HG03571 (cell line): ENCODE measurements around the gene SLC22A23.

Source experiments
- ATAC-seq: cut with Tn5 transposase; IDR thresholded peaks from one replicate; pipeline ENCODE4 v1.9.1; 2021; ENCODE audit not compliant: unreplicated experiment

SLC22A23 gene

DNA sequence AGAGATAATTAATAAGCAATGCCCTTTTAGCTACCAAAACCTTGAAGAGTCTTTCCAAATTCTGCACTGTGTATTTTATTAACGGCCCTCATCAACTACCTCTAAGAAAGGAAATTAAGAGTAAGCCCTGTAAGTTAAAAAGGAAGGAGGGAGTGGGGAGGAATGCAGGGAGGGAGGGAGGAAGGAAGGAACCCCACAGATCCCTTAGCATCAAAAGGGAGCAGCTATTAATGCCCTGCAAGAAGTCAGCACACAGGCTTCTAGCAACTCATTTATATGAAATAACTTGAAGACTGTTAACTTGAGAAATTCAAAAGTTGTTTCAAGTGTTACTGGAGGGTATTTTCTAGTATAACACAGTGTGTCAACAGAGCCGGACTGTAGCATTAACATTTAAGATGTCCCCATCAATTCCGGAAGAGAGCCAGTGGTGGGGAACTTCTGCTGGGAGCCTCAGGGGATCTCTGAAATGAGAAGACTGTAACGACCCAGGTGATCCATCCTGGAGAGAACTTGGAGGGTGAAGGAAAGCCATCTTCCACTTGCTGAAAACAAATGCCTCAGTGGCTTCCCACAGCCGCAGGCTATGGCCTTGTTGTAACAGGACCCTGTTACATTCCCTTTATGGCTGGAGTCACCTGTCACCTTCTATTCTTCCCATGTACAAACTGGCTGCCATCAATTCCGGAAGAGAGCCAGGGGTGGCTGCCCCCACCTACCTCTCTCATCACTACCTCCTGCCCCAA lies 33.2 kb downstream of the SLC22A23 start:
- ATAC-seq = no peak

DNA sequence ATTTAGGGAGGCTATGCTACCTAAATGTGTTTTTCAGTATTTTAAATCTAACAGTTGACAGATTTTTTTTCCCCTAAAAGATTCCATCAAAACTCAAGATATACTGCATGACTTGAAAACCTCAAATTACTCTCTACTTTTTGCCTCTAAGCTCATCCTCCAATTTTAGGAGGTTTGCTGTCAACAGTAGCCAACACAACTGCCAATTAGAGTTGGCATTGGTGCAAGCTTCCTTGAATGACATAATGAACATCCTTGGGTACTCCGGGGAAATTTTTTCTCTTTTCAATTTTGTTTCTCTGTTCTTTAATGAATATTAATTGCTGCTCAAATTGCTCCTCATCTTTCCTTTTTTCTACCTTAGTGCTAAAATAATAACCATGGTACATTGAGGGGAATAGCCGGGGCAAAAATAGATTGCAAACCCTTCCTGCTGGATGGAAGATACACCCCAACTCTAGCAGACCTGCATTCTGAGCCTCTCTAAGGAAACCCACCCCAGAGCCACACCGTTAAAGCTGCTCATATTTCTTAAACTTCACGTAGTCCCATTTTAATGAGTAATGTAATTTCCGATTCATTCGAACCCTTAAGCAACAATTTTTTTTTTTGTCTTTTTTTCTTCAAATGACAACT lies 34.3 kb downstream of the SLC22A23 start:
- ATAC-seq = no peak

DNA sequence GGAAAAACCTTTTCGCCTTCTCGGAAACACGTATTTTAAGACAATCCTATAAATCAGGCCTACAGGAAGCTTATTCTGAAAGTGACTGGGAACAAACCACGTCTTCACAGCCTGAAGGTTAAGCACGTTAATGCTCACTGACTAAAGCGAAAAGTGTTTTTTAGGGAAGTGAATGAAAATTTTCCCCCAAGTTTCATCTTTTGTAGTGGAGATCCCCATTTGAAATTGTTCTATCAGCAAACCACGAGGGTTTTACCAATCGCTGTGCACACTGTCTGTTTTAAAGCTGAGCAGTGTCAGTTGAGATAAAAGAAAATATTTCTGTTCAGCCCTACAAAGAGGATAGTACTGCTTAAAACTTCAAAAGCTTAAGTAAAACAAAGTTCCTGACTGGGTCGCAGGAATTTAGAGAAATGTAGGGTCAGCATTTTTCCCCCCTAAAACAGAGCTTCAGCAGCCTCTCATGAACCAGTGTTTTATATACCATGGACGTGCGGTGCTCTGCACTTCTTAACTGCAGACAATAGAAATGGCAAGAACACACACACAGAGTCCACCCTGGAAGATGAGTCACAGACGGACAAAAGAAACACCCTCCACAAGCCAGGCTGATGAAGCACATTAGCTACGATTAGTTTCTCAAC lies 34.9 kb downstream of the SLC22A23 start:
- ATAC-seq = no peak

DNA sequence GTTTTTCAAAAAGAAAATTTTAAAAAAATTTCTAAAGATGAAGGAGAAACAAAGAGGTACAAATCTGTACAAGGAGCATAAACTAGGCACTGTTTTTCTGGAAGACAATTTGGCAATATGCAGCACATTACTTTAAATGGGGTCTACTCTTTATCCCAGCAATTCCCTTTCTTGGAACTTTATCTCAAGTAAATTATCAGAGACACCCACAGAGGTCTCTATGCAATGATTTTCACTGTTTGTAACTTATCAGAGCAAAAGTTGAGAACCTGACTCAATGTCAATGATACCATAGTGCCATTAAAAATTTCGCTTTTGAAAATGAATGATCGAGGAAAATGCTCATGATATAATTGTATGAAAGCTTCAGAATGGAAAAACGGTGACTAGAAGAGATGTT lies 35.7 kb downstream of the SLC22A23 start:
- ATAC-seq = no peak

GRCh38 chr6:3419624-3420272 lies 37.1 kb downstream of the SLC22A23 start:
- no peak for ATAC-seq

DNA sequence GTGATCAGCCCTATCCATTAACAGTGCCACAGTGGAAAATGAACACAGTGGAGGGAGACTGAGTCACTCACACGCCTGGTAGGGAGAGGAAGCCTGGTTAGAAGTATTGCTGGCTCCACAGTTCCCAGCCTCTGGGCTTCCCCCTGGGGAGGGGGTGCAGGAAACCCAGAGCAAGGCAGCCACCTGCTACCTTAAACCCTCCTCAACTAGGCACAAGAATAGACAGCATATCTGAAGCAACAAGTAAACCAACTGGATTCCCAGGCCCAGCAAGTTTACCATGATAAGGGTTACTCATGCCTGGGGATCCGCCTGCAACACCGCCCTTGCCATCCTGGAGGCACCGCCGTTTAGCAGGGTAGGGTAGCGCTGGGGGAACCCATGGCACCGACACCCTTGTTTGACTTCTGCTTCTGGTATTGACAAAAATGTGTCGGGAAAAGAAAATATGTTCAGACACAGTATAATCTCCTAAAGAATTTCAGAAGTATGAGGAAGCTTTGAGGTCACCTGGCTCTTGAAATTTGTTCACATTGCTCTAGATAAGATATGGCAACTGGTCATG lies 38.3 kb downstream of the SLC22A23 start:
- no peak for ATAC-seq

- no peak for ATAC-seq
Measured at GRCh38 chr6:3417473-3417872, 39.4 kb downstream of the SLC22A23 start.

GRCh38 chr6:3415490-3415889 lies 41.4 kb downstream of the SLC22A23 start:
- ATAC-seq = no peak

DNA sequence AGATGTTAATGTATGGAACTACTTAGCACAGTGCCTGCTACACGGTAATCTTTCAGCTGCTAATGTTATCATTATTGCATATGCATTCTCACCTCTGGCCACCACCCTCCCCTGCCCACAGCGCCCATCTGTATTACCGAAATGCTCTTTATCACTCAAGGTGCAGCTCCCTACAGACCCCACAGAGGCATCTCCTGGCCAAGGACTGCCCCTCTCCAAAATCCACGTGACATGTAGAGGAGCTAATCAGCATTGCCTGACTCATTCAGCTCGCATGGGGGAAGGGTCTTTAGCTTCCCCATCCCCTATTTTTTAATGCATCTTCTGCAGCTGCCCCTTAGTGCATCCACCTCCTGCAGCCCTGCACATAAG lies 41.8 kb downstream of the SLC22A23 start:
- ATAC-seq = no peak

DNA sequence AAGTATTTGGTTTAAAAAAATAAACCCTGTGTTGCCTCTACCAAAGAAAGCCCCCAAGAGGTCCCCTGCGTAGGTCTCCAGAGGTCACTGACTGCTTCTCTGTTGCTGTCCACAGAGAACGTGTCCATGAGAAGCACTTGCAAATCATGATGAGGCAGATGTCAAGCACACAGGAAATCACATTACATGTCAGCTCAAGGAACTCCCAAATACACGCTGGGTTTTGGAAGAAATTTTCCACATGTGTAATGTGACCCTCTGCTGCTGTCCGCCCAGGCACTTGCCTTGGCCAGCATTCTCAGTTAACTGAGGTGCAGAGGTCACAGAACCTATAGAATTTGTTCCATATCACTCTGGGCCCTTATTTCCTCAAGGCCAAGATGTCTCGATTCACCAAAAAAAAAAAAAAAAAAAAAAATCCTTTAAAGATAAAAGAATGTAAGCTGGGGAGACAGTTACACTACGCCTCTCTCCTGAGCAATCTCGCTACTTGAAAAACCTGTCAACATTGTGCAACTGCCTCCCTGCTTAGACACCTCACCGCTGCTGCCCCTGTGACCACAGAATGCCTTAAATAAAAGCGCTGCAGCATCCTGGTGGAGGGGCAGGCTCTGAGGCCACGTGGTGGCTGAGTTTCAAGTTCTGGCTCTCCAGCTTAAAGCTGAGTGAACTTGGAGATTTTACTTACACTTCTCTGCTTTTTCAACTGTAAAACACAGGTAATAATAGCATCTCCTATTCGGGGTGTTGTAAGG lies 42.3 kb downstream of the SLC22A23 start:
- ATAC-seq = no peak

DNA sequence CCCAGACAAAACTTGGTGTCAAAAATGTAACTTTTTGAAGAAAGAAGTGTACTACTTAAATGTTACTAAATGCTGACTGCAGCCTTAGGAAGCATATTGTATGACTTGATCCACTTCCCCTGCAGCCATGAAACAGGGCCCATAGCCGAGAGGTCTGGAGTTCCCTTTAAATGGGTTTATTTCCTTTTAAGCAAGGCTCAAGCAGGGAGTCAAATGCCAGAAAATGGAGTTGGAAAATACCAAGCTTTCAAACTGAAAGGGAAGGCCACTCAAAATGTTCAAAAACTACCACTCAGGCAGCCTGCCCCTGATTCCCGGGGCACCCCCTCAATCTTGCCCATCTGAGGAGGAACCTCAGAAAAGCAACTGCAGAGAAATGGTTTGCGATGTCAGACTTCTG lies 43.3 kb downstream of the SLC22A23 start:
- no peak for ATAC-seq

- ATAC-seq = no peak
Measured at GRCh38 chr6:3412779-3413500, 43.9 kb downstream of the SLC22A23 start.

GRCh38 chr6:3411967-3412778 lies 44.7 kb downstream of the SLC22A23 start:
- no peak for ATAC-seq

- no peak for ATAC-seq
Measured at GRCh38 chr6:3410385-3411360, 46.2 kb downstream of the SLC22A23 start.

- ATAC-seq = no peak
Measured at GRCh38 chr6:3409699-3410384, 47.0 kb downstream of the SLC22A23 start.

DNA sequence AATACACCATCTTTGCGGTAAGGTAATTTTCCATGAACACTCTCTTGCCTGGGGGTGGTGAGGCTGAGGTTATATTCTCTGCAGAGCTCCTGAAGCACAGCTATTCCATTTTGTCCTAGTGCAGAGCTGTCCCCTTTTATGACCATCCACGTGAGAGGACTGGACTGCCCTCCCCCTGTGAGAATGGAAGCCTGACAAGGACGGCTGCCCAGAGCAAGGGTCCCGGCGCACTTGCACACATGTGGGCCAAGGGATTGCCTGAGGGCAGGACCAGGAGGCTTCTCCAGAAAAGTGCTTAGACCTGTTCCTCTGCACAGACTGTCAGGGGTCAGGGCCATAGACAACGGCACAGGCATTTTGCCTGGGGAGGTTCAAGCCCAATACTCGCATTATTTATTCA lies 48.2 kb downstream of the SLC22A23 start:
- no peak for ATAC-seq

- no peak for ATAC-seq
Measured at GRCh38 chr6:3407840-3408239, 49.0 kb downstream of the SLC22A23 start.
